SU-DHL-6 (cell line): ENCODE results near the gene PTPRN2.

Experiments used
- EZH2phosphoT487 ChIP-seq: fragments of 200-600 bp; sonication (generic), shearing (Covaris generic); conservative IDR thresholded peaks from 2 replicates; pipeline ENCODE4 v1.6.1; 2018; ENCODE audit warnings: mild to moderate bottlenecking, antibody characterized with exemption, low read length, moderate library complexity, mixed read lengths
- TF ChIP-seq, protein P1 (sequence below): fragments of 200-600 bp; sonication (generic); IDR thresholded peaks from one replicate; pipeline ENCODE4 v1.5.1; 2017; ENCODE audit warnings: antibody characterized with exemption, mild to moderate bottlenecking, low read length, moderate library complexity; ENCODE audit not compliant: insufficient read depth, poor library complexity, severe bottlenecking

DNA sequence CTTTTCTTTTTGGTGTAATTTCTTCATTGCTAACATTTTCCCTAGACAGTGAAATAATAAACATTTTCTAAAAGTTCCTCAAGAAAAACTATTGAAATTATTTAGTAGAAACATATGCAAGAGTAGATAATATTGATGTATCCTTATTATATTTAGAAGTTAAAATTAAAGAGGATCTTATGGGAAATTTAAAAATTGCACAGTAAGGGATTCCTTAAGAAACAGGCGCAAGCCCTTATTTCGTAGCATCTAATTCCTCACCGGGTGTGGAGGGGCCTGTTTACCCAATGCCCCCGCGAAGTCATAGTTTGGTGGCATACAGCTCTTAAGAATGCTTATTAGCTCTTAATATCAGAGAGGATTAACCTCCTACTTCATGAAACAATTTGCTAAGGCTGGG is 783.7 kb downstream of the PTPRN2 start:
- TF ChIP-seq, protein P1, sequence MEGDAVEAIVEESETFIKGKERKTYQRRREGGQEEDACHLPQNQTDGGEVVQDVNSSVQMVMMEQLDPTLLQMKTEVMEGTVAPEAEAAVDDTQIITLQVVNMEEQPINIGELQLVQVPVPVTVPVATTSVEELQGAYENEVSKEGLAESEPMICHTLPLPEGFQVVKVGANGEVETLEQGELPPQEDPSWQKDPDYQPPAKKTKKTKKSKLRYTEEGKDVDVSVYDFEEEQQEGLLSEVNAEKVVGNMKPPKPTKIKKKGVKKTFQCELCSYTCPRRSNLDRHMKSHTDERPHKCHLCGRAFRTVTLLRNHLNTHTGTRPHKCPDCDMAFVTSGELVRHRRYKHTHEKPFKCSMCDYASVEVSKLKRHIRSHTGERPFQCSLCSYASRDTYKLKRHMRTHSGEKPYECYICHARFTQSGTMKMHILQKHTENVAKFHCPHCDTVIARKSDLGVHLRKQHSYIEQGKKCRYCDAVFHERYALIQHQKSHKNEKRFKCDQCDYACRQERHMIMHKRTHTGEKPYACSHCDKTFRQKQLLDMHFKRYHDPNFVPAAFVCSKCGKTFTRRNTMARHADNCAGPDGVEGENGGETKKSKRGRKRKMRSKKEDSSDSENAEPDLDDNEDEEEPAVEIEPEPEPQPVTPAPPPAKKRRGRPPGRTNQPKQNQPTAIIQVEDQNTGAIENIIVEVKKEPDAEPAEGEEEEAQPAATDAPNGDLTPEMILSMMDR, result no peak
- TF ChIP-seq EZH2phosphoT487, result no peak
